Keratinocyte (primary cell): ENCODE results near the gene PIEZO1.

Experiments used
- CTCF ChIP-seq, 3 experiments: IDR thresholded peaks in 1 of 3; conservative IDR thresholded peaks in 1 of 3; optimal IDR thresholded peaks in 1 of 3; 2 replicates in 2 of 3; 3 replicates in 1 of 3; pipeline versions ENCODE3 to v1.5.1; 2011; ENCODE audit warnings: low read length in 3 of 3, mild to moderate bottlenecking in 3 of 3, moderate library complexity in 2 of 3, control low read depth in 1 of 3, inconsistent platforms in 1 of 3; ENCODE audit not compliant: insufficient read depth in 2 of 3; ENCODE audit errors: extremely low read depth in 1 of 3
- EZH2 ChIP-seq: IDR thresholded peaks from one replicate; pipeline ENCODE4 v1.6.1; 2012; ENCODE audit warnings: inconsistent platforms, mild to moderate bottlenecking, low read length, moderate library complexity

- no peak for TF ChIP-seq CTCF (optimal IDR thresholded peaks at IDR 0.05 in 1 of 3, IDR thresholded peaks at IDR 0.05 in 1 of 3, conservative IDR thresholded peaks at IDR 0.05 in 1 of 3; ENCODE audit: extremely low read depth in 1 of 3, insufficient read depth in 2 of 3, low read length in 3 of 3)
- TF ChIP-seq EZH2: no peak
Measured at GRCh38 chr16:88671806-88672205, 113.2 kb downstream of the PIEZO1 start.
